Skeletal muscle tissue (tissue), 4 donors: ENCODE measurements around the gene INPP5J. TPM values are rescaled to one million over a fixed set of nuclear protein-coding genes. Genes with fewer than 3 reads are reported as not detected.
"Not testable (repeated sequence)": the region's sequence is repeated elsewhere in the genome, so short reads cannot be mapped to it uniquely, and the experiment has no call there.

ENCODE experiments used
- H3K27ac ChIP-seq: one replicate; pipeline ENCODE4 v1.7.0; 2013; ENCODE audit warnings: mild to moderate bottlenecking, low read depth, low read length, inconsistent platforms
- H3K27me3 ChIP-seq, 3 donors: one replicate each; pipeline ENCODE4 v1.7.0; 2013; ENCODE audit warnings: low read length in 3 of 3; ENCODE audit not compliant: control insufficient read depth in 3 of 3, insufficient read depth in 3 of 3
- H3K36me3 ChIP-seq, 3 donors: one replicate each; pipeline ENCODE4 v1.7.0; 2013; ENCODE audit warnings: low read length in 3 of 3; ENCODE audit not compliant: control insufficient read depth in 3 of 3, insufficient read depth in 3 of 3
- H3K4me1 ChIP-seq, 3 donors: one replicate each; pipeline ENCODE4 v1.7.0; 2013; ENCODE audit warnings: low read length in 3 of 3, mild to moderate bottlenecking in 3 of 3; ENCODE audit not compliant: control insufficient read depth in 3 of 3, insufficient read depth in 3 of 3
- H3K4me3 ChIP-seq, 3 donors: one replicate each; pipeline ENCODE4 v1.7.0; 2013; ENCODE audit warnings: low read length in 3 of 3
- H3K9ac ChIP-seq, 3 donors: one replicate each; pipeline ENCODE4 v1.7.0; 2013; ENCODE audit warnings: low read length in 3 of 3, mild to moderate bottlenecking in 3 of 3, moderate library complexity in 2 of 3, low read depth in 1 of 3
- H3K9me3 ChIP-seq, 3 donors: one replicate each; pipeline ENCODE4 v1.7.0; 2013; ENCODE audit warnings: low read length in 3 of 3; ENCODE audit not compliant: control insufficient read depth in 3 of 3
- total RNA-seq: library from RNA; depleted of rRNA; stranded (reverse); fragments of >200 nt; gene quantifications from one replicate; pipeline ENCODE4 v1.2.3, GENCODE V29; 2014
- donor health status: Osteomylitis.

Gene INPP5J
- total RNA-seq, 1 donor from 2014 or later, result not detected

- H3K4me3 ChIP-seq, result no peak overlapping the region
- no peaks in the 10 kb centered on the region for H3K36me3 ChIP-seq
- H3K27ac ChIP-seq, result no peak overlapping the region
- no peaks in the 10 kb centered on the region for H3K9me3 ChIP-seq
- peak overlapping the region in 1 of 3 donors; percentile 41 for H3K9ac ChIP-seq
- H3K4me1 ChIP-seq, result peaks cover 4 to 11% (median 6%) of the 10 kb centered on the region in 3 donors
- H3K27me3 ChIP-seq, result no peaks in the 10 kb centered on the region
Measured at GRCh38 chr22:31155422-31155821, 32.7 kb downstream of the INPP5J start.

- no peaks in the 10 kb centered on the region for H3K9me3 ChIP-seq
- peaks cover 0 to 5% (median 0%) of the 10 kb centered on the region in 3 donors for H3K36me3 ChIP-seq
- H3K27ac ChIP-seq, result peak overlapping the region; percentile 93
- H3K4me3 ChIP-seq, result peak overlapping the region; percentile 97 to 98 (median 97)
- peak overlapping the region; percentile 89 to 98 (median 97) for H3K9ac ChIP-seq
- H3K4me1 ChIP-seq, result peaks cover 16 to 29% (median 22%) of the 10 kb centered on the region in 3 donors
- H3K27me3 ChIP-seq, result no peaks in the 10 kb centered on the region
Measured at GRCh38 chr22:31160328-31160978, 37.7 kb downstream of the INPP5J start.

GRCh38 chr22:31161386-31161785, 38.6 kb downstream of the INPP5J start:
- Histone ChIP-seq H3K27me3 (no peaks in the 10 kb centered on the region), H3K9ac (peak overlapping the region in 2 of 3 donors; percentile 89 to 98), H3K4me1 (peaks cover 13 to 28% (median 17%) of the 10 kb centered on the region in 3 donors), H3K4me3 (peak overlapping the region in 2 of 3 donors; percentile 97 to 98), H3K27ac (no peak overlapping the region), H3K36me3 (peaks cover 0 to 9% (median 0%) of the 10 kb centered on the region in 3 donors), H3K9me3 (no peaks in the 10 kb centered on the region)

- no peaks in the 10 kb centered on the region for H3K9me3 ChIP-seq
- peaks cover 13 to 28% (median 17%) of the 10 kb centered on the region in 3 donors for H3K4me1 ChIP-seq
- no peak overlapping the region for H3K9ac ChIP-seq
- no peaks in the 10 kb centered on the region for H3K27me3 ChIP-seq
- no peak overlapping the region for H3K27ac ChIP-seq
- no peak overlapping the region for H3K4me3 ChIP-seq
- peaks cover 0 to 9% (median 0%) of the 10 kb centered on the region in 3 donors for H3K36me3 ChIP-seq
Measured at GRCh38 chr22:31162015-31162765, 39.4 kb downstream of the INPP5J start.

- Histone ChIP-seq H3K27ac (no peak overlapping the region), H3K4me3 (no peak overlapping the region), H3K4me1 (peaks cover 6 to 19% (median 10%) of the 10 kb centered on the region in 3 donors), H3K36me3 (peaks cover 0 to under 1% (median 0%) of the 10 kb centered on the region in 3 donors), H3K9me3 (no peaks in the 10 kb centered on the region), H3K27me3 (no peaks in the 10 kb centered on the region), H3K9ac (no peak overlapping the region)
Measured at GRCh38 chr22:31170971-31171370, 48.2 kb downstream of the INPP5J start.

- not testable (repeated sequence) for H3K27ac ChIP-seq, H3K36me3 ChIP-seq, H3K27me3 ChIP-seq, H3K4me3 ChIP-seq, H3K9ac ChIP-seq, H3K9me3 ChIP-seq
- peaks cover 6 to 22% (median 11%) of the 10 kb centered on the region in 3 donors for H3K4me1 ChIP-seq
Measured at GRCh38 chr22:31171734-31172133, 49.0 kb downstream of the INPP5J start.

GRCh38 chr22:31173386-31174145, 50.8 kb downstream of the INPP5J start:
- peak overlapping the region in 1 of 3 donors; percentile 6 for H3K9ac ChIP-seq
- H3K4me1 ChIP-seq, result peaks cover 11 to 38% (median 11%) of the 10 kb centered on the region in 3 donors
- H3K36me3 ChIP-seq, result no peaks in the 10 kb centered on the region
- no peak overlapping the region for H3K4me3 ChIP-seq
- H3K27me3 ChIP-seq, result no peaks in the 10 kb centered on the region
- peak overlapping the region; percentile 43 for H3K27ac ChIP-seq
- no peaks in the 10 kb centered on the region for H3K9me3 ChIP-seq

GRCh38 chr22:31176923-31177322, 54.2 kb downstream of the INPP5J start:
- Histone ChIP-seq H3K27ac (peak overlapping the region; percentile 33), H3K4me1 (peaks cover 13 to 43% (median 15%) of the 10 kb centered on the region in 3 donors), H3K4me3 (no peak overlapping the region), H3K9me3 (no peaks in the 10 kb centered on the region), H3K9ac (no peak overlapping the region), H3K36me3 (peaks cover 0 to 3% (median 2%) of the 10 kb centered on the region in 3 donors), H3K27me3 (no peaks in the 10 kb centered on the region)

- H3K4me3 ChIP-seq, result no peak overlapping the region
- H3K9ac ChIP-seq, result no peak overlapping the region
- no peaks in the 10 kb centered on the region for H3K27me3 ChIP-seq
- no peaks in the 10 kb centered on the region for H3K9me3 ChIP-seq
- peak overlapping the region; percentile 33 for H3K27ac ChIP-seq
- peaks cover 2 to 3% (median 2%) of the 10 kb centered on the region in 3 donors for H3K36me3 ChIP-seq
- peaks cover 13 to 43% (median 15%) of the 10 kb centered on the region in 3 donors for H3K4me1 ChIP-seq
Measured at GRCh38 chr22:31177420-31178162, 54.8 kb downstream of the INPP5J start.
